Activated CD8-positive, alpha-beta memory T cell treated with anti-CD3 and anti-CD28 coated beads for 1 hour (primary cell): ENCODE results near the gene ADAMTS17.

Source experiments
- DNase-seq, 2 donors: peaks; one replicate each; pipeline ENCODE4 v3.0.0-alpha.2; 2020; ENCODE audit warnings: low read depth in 1 of 2; ENCODE audit errors: extremely low read depth in 1 of 2

The ADAMTS17 gene

GRCh38 chr15:100341750-100342560 lies at the start of gene ADAMTS17:
ADAMTS17 (minus strand) TSS chr15:100341975; CDS start chr15:100341899, 76 bp downstream.
- peak; percentile 88 to 89 for DNase-seq

DNA sequence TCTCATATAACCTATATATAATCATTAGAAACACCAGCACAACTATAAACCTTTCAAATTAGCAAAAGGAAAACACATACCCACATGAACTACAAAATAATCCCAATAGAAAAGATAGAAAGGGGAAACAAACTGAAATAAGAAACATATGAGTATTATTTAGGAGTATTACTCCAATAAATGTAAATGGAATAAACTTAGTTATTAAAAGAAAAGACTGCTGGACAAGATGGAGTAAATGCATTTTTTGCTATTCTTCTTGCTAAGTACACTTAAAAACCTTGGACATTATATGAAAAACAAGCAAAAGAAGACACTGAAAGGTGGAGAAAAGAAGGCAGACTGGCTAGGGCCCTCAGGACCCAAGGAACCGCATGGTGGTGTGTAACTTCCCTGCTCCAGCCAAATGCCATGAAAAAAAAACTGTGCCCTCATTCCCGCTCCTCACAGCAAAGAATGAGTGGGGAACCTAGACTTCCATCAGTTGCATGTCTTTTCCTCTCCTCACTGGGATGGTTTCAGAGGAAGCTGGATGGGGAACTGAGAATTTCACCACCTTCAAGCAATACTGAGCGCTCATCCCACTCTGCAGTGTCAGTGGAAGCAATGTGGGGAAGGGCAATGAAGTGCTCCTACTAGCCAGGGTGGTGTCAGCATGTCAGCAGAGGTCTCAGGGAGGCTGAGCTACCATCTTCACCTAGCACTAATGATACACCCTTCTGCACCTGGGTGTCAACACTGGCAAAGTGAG lies 43.7 kb upstream of the ADAMTS17 start:
- DNase-seq = no peak

DNA sequence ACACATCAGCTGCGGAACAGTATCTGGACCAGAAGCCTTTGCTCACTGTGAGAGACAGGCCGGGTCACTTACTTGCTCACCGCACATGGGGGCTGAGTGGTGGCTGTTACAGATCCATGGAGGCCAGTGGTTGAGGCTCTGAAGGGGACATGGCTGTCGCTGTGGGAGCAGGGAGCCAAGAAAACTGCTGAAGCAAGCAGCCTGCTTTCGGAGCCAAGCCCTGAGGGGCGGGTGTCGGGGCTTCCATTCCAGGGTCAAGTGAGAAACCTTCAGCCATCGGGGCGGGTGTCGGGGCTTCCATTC lies 42.3 kb upstream of the ADAMTS17 start:
- DNase-seq = no peak

- no peak for DNase-seq
These were observed 41.7 kb upstream of the ADAMTS17 start for GRCh38 chr15:100383302-100384107.

GRCh38 chr15:100373942-100374341 lies 32.2 kb upstream of the ADAMTS17 start:
- no peak for DNase-seq

- no peak for DNase-seq
These were observed 31.5 kb upstream of the ADAMTS17 start for GRCh38 chr15:100373120-100373896.

- DNase-seq = no peak
These were observed 31.0 kb upstream of the ADAMTS17 start for GRCh38 chr15:100372739-100373119.

GRCh38 chr15:100355342-100355741 lies 13.6 kb upstream of the ADAMTS17 start:
- DNase-seq = no peak

GRCh38 chr15:100353449-100353848 lies 11.7 kb upstream of the ADAMTS17 start:
- no peak for DNase-seq

DNA sequence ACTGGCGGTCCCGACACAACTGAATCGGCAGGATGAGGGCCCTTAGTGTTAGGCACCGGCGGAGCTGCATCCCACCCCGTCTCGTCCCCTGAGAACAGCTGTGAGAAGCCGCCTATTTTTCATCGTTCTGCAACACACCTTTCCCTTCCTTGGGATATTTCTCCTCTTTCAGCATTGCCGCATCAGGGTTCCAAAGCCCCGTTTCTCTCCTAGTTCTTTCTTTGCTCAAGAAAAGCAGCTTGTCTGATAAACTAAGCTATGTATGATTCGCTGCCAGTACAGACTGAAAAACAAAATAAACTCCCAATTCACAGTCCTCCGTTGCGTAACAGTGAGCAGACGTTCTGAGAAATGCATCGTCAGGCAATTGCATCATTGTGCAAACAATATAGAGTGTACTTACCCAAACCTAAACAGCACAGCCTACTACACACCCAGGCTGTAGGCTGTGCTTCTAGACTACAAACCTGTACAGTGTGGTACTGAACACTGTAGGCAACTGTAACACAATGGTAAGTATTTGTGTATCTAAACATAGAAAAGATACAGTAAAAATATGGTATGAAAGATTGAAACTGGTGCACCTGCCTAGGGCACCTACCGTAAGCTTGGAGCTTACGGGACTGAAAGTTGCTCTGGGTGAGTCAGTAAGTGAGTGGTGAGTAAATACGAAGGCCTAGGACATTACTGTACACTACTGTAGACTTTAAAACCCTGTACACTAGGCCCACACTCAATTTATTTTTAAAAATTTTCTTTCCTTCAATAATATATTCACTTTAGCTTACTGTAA lies 8.9 kb upstream of the ADAMTS17 start:
- DNase-seq = no peak

GRCh38 chr15:100349696-100350433 lies 8.1 kb upstream of the ADAMTS17 start:
- DNase-seq = peak; percentile 60 to 68

DNA sequence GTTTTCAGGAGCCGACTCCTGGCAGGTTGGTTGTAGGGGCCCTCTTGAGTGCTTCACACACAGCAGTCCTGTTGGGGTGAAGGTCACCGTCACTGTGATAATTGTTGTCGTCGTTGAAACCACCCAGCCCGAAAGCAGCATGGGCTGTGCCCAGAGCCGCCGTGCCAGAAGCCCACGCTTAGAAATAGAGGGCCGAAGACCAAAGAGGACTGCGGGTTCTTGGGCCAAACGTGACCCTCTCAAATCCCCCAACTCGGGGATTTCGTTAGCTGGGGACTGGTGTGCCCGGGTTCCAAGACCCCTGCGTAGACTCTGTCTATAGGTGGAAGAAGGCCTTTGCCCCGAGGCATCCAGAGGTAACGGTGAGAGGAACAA lies 7.5 kb upstream of the ADAMTS17 start:
- no peak for DNase-seq

GRCh38 chr15:100348578-100348977 lies 6.8 kb upstream of the ADAMTS17 start:
- DNase-seq = no peak

DNA sequence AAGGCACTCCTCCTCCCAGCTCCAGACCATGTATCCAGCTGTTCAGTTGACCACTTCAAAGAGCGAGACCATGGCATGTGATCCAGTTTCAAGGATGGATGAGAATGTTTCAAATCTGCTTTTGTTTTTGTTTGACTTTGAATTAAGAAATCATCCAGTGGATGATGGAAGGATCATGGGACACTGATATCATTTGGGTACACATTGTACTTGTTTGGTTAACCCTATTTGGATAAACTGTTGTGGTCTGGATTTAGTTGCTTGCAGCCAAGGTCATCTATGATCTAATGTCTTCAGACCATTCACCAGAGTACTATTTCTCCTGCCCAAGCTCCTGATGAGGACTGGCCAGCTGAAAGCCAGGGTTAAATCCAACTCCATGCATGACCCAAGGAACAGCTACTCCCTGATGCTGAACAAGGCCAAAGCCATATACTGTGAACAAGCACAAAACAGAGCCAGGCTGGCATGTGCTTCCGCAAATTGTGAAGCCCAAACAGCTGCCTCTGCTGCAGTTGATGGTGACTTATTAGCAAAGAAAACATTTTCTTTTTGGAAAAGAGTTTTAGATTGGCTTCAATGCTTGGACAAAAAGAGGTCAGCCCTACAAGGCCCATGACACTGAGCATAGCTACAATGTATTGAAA lies 5.2 kb upstream of the ADAMTS17 start:
- DNase-seq = no peak

GRCh38 chr15:100345438-100345837 lies 3.7 kb upstream of the ADAMTS17 start:
- no peak for DNase-seq

GRCh38 chr15:100343251-100343650 lies 1.5 kb upstream of the ADAMTS17 start:
- no peak for DNase-seq

GRCh38 chr15:100341239-100341749 lies 481 bp downstream of the ADAMTS17 start:
- no peak for DNase-seq

DNA sequence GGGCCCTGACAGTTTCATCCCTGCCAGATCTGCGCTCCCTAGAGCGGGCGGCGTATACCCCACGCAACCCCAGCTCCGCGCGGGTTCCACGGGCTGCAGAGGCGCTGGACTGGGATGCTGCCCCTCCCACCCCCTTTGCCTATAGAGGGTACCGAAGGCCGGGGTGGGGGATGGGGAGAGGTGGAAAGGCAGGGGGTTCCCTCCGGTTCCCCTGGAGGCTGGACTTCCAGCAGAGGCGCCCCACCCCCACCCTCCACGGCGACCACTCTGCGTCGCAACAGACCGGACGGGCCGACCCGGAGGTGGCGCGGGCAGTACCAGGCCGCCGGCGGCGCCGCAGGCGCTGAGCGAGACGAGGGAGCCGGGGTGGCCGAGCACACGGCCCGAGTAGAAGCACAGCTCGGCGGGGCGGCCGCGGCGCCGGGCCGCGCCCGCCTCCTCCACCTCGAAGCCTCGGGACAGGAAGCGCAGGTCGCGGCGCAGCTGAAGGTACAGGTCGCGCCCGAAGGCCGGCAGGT lies 995 bp downstream of the ADAMTS17 start:
- DNase-seq = no peak
